NCI-H524 (cell line): ENCODE results near the gene EIF3CL.
"Not testable (repeated sequence)": the region's sequence is repeated elsewhere in the genome, so short reads cannot be mapped to it uniquely, and the experiment has no call there.

Experiments
- DNase-seq, 2 experiments: peaks; one replicate each; lab custom pipeline; 2025; lab: John Stamatoyannopoulos, UW

Gene EIF3CL, protein sequence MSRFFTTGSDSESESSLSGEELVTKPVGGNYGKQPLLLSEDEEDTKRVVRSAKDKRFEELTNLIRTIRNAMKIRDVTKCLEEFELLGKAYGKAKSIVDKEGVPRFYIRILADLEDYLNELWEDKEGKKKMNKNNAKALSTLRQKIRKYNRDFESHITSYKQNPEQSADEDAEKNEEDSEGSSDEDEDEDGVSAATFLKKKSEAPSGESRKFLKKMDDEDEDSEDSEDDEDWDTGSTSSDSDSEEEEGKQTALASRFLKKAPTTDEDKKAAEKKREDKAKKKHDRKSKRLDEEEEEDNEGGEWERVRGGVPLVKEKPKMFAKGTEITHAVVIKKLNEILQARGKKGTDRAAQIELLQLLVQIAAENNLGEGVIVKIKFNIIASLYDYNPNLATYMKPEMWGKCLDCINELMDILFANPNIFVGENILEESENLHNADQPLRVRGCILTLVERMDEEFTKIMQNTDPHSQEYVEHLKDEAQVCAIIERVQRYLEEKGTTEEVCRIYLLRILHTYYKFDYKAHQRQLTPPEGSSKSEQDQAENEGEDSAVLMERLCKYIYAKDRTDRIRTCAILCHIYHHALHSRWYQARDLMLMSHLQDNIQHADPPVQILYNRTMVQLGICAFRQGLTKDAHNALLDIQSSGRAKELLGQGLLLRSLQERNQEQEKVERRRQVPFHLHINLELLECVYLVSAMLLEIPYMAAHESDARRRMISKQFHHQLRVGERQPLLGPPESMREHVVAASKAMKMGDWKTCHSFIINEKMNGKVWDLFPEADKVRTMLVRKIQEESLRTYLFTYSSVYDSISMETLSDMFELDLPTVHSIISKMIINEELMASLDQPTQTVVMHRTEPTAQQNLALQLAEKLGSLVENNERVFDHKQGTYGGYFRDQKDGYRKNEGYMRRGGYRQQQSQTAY

DNA sequence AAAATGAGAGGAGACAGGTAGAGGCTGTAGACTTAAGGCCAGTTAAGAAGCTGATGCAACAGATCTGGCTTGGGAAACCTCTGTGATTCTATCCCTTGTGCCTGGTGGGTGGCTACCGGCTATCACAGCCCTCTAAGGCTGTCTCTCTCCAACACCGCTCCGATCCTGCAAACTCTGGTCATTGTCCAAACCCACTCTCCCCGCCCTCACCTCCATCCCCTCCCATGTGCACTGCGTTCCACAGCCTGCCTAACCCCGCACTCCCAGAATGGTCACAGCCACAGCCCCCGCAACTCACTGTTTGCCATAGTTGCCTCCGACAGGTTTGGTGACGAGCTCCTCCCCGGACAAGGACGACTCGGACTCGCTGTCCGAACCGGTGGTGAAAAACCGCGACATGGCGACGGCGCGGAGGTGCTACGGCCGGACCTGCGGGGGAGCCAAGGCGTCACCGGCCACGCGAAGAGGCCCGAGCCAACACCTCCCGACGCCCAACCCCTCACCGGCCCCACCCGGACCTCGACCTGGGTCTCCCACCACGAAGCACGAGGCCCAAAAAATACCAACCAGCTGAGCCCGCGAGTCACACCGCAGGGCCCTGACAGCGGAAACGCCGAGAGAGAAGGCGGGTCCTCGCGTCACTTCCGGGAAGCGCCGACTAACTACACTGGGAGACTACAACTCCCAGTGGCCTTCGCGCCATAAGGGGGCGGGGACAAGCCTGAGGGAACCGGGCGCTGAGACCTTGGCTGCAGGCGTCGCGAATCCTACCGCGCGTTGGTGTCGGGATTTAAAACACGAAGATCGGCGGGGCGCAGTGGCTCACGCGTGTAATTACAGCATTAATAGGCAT, at the start of gene EIF3CL:
EIF3CL (minus strand) TSS at position 622 of the 853 bp plus-strand sequence; CDS start at position 399, 223 bp downstream.
- DNase-seq = not testable (repeated sequence)

DNA sequence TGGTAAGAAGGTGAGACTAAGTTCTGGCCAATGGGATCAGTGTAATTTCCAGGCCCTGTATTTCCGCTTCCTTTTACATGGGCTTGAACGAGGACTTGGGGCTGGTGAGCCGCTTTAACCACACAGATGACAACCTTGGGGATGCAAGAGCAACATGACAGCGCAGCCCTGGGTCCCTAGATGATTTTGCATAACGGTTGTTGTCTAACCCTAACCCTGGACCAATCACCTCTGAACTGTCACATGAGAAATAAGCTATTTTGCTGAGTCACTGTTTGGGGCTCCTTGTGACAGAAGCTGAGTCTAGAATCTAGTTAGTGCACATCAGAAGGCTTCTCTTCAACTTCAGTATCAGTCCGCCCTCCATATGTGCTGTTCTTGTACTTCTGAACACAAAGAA, 43.4 kb upstream of the EIF3CL start:
- DNase-seq = not testable (repeated sequence)

DNA sequence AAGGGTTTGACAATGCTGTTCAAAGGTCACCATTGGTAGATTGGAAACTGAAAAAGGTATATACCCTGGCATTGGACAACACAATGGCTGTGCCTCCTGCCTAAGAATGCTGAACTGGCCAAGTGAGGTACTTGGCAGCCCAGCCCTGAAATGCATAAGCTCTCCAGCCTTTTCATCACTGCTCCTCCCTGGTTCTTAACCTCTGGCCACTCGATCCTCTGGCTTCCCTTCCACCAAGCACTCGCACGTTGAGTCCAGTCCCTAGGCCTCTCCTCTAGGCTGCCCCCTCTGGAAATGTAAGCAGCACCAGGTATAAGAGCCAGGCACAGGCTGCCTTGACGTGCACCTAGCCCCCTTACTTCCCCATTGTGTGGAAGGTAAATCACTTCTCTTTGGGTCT, 42.7 kb upstream of the EIF3CL start:
- not testable (repeated sequence) for DNase-seq

DNA sequence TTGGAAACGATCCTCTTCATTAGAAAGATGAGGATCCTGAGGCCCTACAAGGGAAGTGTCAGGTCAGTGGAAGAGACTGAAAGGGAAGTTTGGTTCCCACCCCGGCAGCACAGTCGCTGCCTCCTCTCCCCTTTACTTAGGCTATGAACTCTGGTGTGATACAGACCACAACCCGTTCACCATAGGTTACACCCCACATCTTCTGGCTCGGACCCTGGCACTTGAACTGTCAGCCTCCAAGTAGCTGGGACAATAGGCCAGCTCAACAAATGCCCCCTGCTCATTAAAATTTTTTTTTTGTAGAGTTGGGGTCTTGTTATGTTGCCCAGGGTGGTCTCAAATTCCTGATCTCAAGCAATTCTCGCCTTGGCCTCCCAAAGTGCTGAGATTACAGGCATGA, 40.3 kb upstream of the EIF3CL start:
- not testable (repeated sequence) for DNase-seq

DNA sequence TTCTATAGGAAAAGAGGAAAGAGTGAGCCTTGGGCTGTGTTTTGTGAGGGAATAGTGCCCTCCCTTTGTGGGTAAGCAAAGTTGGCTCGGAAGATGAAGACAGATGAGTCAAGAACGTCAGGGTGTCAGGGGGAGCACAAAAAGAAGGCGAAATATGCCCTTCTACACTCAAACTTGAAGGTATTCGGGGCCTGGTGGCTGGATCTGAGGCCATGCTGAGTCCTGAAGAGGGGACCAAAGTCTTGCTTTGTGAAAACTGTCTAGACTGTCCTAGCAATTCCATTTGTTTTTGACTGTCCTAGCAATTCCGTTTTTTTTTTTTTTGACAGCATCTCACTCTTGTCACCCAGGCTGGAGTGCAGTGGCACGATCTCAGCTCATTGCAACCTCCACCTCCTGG, 35.3 kb upstream of the EIF3CL start:
- DNase-seq = not testable (repeated sequence)

DNA sequence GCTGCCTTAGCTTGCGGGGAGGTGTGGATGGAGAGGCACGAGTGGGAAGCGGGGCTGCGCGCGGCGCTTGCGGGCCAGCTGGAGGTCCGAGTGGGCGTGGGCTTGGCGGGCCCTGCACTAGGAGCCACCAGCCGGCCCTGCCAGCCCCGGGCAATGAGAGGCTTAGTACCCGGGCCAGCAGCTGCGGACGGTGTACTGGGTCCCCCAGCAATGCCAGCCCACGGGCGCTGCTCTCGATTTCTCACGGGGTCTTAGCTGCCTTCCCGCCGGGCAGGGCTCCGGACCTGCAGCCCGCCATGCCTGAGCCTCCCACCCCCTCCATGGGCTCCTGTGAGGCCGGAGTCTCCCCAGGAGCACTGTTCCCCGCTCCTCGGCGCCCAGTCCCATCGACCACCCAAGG, 31.7 kb upstream of the EIF3CL start:
- DNase-seq = not testable (repeated sequence)

DNA sequence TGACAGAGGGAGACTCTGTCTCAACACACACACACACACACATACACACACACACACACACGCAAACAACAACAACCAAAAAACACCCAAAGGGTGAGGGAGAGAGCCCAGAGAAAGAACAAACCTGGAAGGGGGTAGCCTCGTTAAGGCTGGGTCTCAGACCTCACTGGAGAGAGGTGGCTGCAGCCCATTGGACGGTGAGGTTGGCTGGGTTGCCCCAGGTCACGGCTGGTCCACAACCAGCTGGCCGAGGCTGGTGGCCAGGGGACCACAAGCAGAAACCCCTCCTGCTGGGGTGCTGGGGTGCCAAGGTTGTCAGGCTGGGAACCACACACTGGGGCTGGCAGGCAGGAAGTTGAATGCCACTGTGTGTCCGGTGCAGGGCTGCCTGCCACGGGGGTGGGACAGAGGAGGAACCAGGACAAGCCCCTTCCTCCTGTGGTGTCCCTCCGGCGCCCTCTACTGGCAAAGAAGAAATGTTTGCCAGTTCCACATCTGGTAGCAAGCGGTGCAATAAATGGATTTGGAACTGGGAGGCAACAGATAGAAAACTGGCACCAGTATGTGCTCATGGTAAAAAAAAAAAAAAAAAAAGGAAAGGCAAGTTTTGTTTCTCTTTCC, 22.5 kb upstream of the EIF3CL start:
- DNase-seq = not testable (repeated sequence)

DNA sequence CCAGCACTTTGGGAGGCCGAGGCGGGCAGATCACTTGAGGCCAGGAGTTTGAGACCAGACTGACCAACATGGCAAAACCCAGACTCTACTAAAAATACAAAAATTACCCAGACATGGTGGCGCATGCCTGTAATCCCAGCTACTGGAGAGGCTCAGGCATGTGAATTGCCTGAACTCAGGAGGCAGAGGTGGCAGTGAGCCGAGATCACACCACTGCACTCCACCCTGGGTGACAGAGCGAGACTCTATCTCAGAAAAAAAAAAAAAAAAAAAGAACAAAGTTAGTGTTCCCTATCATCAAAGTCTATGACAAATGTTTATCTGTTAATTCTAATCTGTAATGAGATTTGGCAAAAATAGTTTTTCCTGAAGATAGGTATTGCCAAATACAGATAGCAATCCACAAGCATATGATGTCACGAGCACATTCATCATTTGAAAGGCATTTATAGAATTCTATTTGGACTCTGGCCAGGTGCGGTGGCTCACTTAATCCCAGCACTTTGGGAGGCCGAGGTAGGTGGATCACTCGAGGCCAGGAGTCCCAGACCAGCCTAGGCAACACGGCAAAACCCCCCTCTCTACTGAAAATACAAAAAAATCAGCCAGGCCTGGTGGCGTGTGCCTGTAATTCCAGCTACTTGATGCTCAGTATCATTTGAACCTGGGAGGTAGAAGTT, 17.6 kb upstream of the EIF3CL start:
- not testable (repeated sequence) for DNase-seq

DNA sequence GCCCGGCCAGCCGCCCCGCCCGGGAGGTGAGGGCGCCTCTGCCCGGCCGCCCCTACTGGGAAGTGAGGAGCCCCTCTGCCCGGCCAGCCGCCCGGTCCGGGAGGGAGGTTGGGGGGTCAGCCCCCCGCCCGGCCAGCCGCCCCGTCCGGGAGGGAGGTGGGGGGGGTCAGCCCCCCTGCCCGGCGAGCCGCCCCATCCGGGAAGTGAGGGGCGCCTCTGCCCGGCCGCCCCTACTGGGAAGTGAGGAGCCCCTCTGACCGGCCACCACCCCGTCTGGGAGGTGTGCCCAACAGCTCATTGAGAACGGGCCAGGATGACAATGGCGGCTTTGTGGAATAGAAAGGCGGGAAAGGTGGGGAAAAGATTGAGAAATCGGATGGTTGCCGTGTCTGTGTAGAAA, 13.4 kb upstream of the EIF3CL start:
- DNase-seq = not testable (repeated sequence)

DNA sequence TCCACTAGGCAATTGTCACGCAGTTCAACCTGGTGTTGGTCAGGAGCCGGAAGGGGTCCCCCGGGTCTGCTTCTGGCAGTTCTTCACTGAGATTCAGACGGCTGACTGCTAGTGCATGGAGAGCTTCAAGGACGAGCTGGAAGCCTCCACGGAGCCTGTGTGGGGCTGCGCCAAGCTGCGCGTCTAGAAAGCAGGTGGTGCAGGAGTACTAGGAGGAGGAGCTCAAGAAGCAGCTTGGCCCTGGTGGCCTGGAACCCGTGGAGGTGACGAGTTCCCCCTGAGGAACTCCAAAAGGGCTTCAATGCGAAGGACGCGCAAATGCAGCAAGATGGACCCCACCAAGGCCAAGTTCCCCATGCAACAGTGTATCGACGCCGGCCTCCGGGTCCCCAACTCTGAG, 10.9 kb upstream of the EIF3CL start:
- DNase-seq = not testable (repeated sequence)

DNA sequence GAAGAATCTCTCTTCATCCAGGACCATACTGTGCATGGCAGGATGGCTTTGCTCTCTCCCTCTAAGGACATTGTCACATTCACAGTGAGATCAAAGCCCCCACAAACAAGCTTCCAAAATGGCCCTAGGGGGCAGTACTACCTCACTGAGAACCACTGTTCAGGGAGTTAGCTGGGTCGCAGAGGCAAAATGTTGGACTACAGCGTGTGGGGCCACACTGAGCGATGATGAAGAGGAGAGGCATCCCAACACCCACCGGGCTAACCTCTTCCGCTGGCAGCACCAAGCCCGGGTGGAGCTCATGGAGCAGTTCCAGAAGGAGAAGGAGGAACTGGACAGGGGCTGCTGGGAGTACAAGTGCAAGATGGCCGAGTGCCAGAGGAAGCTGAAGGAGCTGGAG, 9.9 kb upstream of the EIF3CL start:
- DNase-seq = not testable (repeated sequence)

DNA sequence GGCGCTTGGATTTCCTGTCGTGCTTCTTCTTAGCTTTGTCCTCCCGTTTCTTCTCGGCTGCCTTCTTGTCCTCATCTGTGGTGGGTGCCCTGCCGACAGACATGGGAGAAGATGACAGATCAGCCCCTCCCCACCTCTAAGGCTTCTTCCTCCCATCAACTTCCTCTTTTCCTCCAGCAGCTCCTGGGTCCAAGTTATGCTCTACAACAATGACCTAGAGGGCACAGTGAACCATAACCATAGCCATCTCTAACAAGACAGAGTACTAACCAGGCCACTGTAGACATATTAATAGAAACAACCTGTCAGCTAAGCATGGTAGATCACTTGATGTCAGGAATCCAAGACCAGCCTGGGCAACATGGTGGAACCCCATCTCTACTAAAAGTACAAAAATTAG, 11.6 kb downstream of the EIF3CL start:
- not testable (repeated sequence) for DNase-seq

DNA sequence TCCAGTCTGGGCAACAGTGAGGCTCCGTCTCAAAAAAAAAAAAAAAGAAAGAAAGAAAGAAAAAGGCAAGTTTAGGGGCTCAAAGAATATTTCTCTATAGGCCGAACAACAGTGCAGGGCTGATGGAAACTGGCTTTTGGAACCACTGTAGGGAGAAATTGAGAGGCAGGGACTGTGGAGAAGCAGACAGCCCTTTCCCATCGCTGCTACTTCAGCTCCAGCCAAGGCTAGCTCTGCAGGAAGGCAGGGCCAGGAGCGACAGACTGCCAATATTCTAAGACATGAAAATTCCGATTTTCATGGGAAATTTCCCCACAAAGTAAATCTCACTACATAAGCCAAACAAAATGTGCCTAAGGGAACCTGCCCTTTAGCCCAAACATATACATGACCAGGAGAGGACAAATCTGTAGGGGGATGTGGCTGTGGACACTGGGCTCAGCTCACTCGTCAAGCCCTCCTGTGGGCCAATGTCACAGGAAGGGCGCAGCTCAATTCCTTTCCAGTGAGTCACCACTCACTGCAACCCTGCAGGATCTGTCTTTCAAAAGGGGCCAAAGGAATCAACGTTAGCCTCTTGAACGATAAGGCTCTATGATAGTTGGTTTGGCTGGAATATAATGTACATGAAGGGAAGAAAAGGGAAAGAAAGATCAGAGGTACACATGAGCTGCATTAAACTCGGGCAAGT, 21.3 kb downstream of the EIF3CL start:
- not testable (repeated sequence) for DNase-seq

DNA sequence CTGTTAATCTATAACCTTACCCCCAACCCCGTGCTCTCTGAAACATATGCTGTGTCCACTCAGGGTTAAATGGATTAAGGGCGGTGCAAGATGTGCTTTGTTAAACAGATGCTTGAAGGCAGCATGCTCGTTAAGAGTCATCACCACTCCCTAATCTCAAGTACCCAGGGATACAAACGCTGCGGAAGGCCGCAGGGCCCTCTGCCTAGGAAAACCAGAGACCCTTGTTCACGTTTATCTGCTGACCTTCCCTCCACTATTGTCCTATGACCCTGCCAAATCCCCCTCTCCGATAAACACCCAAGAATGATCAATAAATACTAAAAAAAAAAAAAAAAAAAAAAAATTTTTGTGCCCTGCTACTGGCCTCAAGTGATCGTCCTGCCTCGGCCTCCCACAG, 25.8 kb downstream of the EIF3CL start:
- not testable (repeated sequence) for DNase-seq

DNA sequence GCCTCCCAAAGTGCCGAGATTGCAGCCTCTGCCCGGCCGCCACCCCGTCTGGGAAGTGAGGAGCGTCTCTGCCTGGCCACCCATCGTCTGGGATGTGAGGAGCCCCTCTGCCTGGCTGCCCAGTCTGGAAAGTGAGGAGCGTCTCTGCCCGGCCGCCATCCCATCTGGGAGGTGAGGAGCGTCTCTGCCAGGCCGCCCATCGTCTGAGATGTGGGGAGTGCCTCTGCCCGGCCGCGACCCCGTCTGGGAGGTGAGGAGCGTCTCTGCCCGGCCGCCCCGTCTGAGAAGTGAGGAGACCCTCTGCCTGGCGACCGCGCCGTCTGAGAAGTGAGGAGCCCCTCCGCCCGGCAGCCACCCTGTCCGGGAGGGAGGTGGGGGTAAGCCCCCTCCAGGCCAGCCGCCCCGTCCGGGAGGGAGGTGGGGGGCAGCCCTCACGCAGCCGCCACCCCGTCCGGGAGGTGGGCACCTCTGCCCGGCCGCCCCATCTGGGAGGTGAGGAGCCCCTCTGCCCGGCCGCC, 26.5 kb downstream of the EIF3CL start:
- not testable (repeated sequence) for DNase-seq

DNA sequence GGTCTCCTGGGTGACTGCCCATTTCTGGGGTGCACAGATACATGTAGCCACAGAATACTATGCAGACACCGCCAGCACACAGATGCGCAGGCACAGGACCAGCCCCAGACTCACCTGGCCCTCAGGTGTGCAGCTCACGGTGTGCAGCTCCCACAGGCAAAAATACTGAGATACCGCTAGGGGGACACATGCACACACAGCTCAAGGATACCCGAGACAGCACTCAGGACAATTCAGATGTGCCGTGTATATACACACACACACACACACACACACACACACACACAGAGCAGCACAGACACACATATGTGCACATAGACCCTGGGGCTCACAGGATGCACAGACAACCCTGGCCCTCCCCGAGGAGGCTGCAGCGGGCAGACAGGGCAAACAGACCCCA, 28.5 kb downstream of the EIF3CL start:
- DNase-seq = not testable (repeated sequence)

DNA sequence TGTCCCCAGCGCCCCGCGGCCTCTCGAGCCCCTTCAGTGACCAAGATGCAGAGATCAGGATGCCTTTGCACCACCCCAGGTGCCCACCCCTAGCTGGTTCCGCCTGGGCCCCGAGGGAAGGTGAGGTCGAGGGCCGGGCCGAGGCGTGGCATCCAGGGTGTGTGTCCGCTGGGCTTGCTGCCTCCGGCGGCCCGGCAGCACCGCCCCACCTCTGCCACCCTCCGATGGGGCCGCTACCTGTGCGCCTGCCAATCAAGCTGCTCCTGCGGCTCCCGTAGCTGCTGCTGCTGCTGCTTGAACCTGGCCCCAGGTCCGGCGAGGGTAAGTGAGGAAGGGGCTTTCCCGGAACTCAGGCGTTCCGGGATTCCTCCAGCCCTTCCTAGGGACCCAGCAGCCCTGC, 29.4 kb downstream of the EIF3CL start:
- DNase-seq = not testable (repeated sequence)

DNA sequence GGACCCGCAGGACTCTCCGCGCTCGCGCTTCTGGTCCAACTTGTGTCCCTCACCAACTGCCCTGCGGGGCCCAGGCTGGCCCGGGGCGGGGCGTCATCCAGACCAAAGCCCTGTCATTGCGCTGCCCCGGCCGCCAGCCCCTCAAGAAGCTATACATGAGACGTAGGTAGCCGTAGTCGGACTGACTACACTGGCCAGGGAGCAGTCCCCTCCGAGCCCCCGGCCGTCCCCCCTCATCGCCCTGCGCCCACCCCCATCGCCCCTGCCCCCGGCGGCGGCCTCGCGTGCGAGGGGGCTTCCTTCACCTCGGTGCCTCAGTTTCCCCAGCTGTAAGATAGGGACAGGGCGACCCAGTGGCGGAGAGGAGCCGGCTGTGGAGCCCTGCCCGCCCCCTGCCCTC, 35.7 kb downstream of the EIF3CL start:
- DNase-seq = not testable (repeated sequence)

DNA sequence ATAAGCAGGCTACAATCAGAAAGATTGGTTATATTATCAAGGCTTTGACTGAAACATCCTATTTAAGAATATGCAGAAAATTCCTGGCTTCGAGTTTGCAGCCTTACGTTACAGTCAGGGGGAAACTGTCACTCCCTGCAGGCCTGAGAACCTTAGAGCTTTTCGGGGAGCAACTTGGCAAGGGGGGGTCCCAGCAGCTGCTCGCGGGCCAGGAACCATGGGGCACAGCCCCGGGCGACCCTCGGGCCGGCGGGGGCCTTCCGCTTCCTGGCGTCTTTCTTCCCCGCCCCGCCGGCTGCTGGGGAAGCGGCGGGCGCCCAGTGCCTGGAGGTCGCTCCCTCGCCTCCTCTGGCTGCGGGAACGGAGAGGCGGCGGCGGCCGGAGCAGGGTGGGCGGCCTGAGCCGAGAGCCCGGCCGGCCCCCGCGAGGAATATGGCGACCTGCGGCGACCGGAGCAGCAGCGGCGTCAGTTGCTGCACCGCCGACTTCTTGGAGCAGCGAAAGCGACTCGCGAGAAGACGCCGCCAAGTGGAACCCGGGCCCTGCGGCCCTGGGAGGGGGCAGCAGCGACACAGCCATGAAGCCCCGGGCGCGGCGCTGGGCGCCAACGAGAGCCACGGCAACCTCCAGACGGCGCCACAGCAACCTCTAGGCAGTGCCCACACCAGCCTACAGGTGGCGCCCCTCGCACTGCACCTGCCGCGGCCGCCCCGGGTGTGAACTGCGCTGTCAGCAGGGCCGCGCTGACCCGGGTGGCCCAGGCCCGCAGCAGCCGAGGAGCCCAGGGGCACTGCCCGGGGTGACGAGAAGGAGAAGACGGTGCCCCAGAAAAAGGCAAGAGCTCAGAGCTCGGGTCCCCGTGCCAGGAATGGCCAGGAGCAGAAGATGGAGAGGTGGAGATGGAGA, 39.1 kb downstream of the EIF3CL start:
- DNase-seq = not testable (repeated sequence)
